ENCODE data around the gene SLC35G1. TPM values are rescaled to one million over a fixed set of nuclear protein-coding genes. Genes with fewer than 3 reads are reported as not detected.

Gene SLC35G1
- total RNA-seq, 1 experiment from 2014 or later: 6.2 TPM

- DNase-seq (ENCODE audit: low spot score): no peak
These were observed 17.4 kb upstream of the SLC35G1 start for GRCh38 chr10:93876381-93876780.

DNA sequence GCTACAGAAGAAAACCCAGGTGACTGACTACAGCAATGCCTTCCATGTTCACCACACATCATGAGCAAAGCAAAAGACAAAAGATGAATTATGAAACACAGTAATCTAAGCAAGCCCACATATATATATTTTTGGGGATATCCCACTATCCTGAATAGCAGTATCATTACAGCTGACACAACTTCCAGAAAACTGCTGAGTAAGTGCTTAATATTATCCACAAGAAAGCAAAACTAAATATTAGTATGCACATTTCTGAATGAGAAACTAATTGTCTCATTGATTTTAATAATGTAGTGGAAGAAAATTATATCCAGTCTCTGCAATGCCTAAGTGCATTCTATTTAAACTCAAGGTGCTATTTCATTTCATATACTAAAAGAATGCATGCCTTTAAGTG is 14.5 kb upstream of the SLC35G1 start:
- no peak for DNase-seq (ENCODE audit: low spot score)

GRCh38 chr10:93894516-93895378 is 969 bp downstream of the SLC35G1 start:
- DNase-seq (ENCODE audit: low spot score): no peak

DNA sequence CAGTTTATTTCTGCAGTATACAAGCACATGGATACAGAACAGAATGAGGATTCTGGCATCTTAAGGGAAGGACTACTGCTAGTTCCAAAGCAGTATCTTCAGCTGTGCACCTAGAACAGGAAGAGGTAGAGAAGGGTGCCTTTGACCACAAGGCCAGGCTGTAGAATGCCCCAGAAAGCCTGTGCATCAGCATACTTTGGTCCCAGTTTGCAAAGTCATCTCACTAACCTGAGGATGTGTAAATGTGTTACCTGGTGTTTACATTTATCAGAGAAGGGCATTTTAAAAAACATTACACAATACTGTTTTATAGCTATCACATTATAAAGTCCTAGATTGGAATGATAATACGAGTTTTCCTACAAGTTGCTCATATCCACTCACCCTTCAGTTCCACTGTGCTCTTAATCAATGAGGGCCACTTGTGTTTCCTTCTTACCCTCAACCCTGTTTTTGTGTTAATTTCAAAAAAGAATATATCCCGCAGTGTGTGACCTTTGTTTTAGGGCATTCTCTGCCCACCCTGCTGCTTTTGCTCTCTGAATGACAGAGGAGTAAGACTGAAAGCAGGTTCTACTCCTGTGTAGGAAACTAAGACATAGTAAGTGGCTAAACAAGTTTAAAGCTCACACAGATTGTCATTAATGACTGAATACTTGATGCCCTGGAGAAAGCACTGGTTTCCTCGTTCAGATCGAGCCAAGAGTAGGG is 3.4 kb downstream of the SLC35G1 start:
- no peak for DNase-seq (ENCODE audit: low spot score)

GRCh38 chr10:93899109-93899508 is 5.3 kb downstream of the SLC35G1 start:
- DNase-seq (ENCODE audit: low spot score): no peak

DNA sequence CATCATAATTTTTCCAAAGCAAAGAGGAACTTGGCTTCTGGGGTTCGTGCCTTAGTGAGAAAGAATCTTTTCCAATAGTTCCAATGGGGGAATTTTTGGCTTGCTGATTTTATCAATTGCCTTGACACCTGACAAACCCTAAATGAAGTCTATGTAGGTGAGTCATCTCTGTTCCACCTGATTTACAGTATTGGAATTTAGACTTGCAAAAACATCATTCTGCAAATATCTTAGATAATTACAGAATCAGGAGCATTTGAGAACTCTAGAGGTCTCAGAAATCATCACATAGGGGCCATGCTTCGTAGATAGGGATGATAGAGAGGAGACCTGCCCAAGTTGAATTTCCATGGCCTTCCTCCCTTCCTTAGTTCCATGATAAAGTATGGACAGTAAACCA is 9.3 kb downstream of the SLC35G1 start:
- DNase-seq (ENCODE audit: low spot score): no peak

DNA sequence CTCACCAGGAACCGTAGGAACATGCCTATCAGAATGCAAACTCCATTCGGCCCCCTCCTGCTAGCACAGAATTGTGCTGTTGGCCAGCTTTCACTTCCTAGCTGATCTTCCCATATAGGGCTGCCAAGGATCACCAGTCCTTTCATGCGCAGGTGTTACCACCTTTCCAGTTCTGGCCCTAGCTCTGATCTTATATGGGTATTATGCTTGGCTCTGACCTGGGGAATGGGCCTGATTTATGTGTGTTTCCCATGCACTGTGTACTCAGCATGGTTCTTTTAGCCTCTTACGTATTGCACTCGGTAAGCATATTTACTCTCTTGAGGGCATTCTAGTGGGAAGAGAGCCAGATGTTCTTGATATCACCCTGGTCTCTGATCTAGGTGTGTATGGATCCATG is 11.1 kb downstream of the SLC35G1 start:
- no peak for DNase-seq (ENCODE audit: low spot score)

DNA sequence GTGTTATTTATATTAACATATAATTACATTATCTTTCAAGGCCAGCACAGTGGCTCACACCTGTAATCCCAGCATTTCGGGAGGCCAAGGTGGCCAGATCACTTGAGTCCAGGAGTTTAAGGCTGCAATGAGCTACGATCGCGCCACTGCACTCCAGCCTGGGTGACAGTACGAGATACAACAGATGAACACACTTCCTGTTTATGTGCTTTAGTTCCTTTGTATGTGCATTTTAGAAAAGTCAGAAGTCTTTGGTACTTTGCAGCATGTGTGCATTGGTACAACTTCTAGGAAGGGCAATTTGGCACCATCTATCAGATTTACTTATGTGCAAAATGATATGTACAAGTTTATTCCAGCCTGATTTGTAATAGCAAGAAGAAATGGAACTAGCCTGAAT is 13.3 kb downstream of the SLC35G1 start:
- DNase-seq (ENCODE audit: low spot score): no peak

GRCh38 chr10:93911866-93912265 is 18.1 kb downstream of the SLC35G1 start:
- no peak for DNase-seq (ENCODE audit: low spot score)

DNA sequence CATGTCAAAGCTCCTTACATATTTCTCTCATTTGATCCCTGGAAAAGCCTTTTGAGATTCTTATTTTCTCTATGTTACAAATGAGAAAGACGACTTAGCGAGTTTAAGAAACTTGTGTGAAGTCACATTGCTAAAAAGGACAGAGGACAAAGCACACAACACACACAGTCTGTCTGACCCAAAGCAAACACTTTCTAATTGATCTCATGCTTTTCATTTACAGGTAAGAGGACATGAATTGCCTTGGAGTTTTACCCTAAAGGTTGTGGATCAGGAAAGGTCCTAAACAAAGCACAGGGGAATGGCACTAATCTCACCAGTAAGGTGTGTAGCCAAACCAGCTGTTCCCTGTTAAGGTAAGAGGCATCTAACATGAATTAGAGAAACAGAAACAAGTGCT is 18.7 kb downstream of the SLC35G1 start:
- no peak for DNase-seq (ENCODE audit: low spot score)

- no peak for DNase-seq (ENCODE audit: low spot score)
These were observed 19.9 kb downstream of the SLC35G1 start for GRCh38 chr10:93913706-93914105.

- DNase-seq (ENCODE audit: low spot score): no peak
These were observed 21.8 kb downstream of the SLC35G1 start for GRCh38 chr10:93915598-93915997.

DNA sequence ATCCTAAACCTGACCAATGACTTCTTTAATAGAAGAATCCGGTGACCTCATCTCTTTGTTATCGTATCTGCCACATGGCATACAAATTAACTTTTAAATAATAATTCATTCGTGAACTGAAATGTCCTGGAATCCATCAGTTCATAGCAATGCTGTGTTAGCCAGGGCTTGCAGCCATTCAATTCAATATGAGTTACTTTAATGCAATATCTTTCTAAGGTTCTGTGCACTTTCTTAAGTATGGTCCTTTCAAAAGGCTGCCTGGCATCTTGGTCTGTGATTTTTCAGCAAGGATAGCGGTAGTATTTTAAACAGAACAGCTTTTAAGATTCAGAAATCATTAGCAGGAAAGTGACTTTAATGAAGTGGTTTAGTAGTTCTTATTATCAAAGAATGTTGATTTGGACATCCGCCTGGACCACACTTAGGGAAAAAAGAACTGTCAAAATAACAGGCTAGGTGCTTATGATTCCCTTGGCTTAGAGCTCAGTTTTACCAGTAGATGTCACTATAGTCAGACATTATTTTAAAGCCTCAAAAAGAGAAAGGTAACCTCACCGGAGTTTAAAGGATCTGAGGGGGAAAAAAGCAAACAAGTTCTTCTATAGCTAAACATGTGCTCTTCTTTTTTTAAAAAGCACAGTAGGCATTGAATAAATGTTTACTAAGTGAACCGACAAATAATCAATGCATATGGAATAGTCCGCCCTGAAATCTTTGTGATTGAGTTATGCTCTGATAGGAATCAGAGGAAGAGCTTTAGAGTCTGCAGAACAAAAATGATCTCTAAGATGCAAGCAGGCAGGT is 22.7 kb downstream of the SLC35G1 start:
- DNase-seq (ENCODE audit: low spot score): peak; percentile 64

DNA sequence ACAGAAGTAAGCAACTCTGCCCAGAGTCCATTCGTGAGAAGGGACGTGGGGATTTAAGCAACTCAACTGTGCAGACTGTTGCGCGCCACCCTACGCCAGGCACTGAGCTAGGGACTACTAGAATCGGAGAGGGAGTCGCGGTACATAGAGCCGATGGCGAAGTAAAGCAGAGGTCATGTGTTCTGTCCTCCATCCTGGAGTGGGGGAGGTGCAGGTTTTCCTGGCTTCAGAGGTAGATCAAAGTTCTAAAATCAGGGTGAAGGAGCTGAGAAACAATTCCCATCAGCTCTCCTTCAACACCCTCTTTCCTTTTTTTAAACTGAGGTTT is 23.2 kb downstream of the SLC35G1 start:
- DNase-seq (ENCODE audit: low spot score): no peak

DNA sequence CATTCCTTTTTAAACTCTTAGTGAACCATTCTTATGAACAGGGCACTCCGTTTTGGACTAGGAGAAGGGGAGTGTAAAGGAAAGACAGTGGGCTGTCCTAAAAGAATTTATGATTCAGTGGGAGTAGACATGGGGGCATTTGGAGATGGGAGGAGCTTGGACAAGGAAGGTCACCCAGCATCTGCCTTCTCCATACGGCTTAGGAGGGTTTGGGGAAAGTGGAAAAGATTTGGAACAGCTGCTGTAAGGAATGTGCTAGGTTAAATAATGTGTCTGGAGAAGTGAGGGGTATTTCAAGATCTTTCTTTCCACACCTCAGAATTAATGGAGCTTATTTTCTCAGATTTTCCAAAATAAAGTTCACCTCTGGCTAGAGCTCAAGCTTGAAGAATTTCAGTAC is 24.0 kb downstream of the SLC35G1 start:
- no peak for DNase-seq (ENCODE audit: low spot score)

GRCh38 chr10:93921338-93921737 is 27.6 kb downstream of the SLC35G1 start:
- DNase-seq (ENCODE audit: low spot score): peak; percentile 37

DNA sequence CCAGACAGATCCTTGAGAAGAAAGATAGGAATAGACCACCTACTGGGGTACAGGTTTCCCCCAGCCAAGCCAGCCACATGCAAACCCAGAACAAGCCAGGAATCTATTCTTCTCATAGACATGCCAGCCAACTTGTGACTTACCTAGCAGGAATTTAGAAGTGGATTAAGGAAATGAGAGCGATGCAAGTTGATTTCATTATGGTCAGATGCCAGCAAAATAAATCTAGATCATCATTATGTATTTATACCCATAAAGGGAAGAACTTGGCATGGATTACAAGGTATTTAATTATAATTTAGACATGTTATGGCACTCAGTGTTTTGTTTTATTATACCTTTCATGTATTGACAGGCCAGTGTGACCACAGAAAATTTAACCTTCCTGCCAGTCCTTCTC is 32.8 kb downstream of the SLC35G1 start:
- no peak for DNase-seq (ENCODE audit: low spot score)

DNA sequence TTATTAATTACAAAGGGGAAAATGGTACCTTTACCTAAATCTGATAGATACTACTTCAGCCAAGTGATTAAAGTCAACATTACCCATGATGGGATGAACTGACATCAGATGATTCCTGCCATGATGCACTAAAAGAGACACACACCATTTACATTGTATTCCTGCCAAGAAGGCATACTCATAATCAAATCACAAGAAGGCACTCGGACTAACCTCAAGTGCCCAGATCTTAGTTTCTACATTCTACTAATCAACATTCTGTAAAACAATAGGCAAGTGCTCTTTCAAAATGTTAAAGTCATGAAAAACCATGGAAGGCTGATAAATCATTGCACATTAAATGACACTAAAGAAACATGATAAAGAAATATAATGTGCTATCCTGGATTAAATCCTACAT is 44.4 kb downstream of the SLC35G1 start:
- no peak for DNase-seq (ENCODE audit: low spot score)

GRCh38 chr10:93940881-93941280 is 47.1 kb downstream of the SLC35G1 start:
- no peak for DNase-seq (ENCODE audit: low spot score)

DNA sequence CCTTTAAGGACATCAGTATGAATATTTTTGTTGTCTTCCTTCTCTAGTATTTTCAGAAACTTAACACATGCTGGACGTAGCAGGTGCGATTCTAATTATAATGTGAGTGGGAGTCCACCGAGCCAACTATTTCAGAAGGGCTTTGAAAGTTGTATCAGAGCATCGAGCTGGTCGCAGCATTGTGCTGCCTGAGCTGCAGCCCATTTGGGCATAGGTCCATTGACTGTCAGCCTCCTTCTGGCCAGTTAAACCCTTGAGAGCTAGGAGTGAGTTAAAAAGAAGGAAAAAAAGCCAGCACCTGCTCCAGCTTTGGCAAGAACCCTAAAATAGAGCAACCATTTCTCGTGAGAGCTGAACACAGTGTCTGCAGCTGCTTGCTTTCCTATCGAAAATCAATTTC is 47.8 kb downstream of the SLC35G1 start:
- DNase-seq (ENCODE audit: low spot score): no peak

- DNase-seq (ENCODE audit: low spot score): no peak
These were observed 52.0 kb downstream of the SLC35G1 start for GRCh38 chr10:93945819-93946218.

- no peak for DNase-seq (ENCODE audit: low spot score)
These were observed 53.3 kb downstream of the SLC35G1 start for GRCh38 chr10:93947055-93947454.

Data from HT-29 (cell line).